GM12801 (cell line): ENCODE data around the gene SPATA19.

Experiments
- CTCF ChIP-seq: IDR thresholded peaks from one replicate; pipeline ENCODE4 v1.5.1; 2011; ENCODE audit warnings: control low read depth; ENCODE audit not compliant: insufficient read length; ENCODE audit errors: extremely low read depth

Gene SPATA19

GRCh38 chr11:133821776-133822175, 23.5 kb downstream of the SPATA19 start:
- TF ChIP-seq CTCF = no peak

- TF ChIP-seq CTCF = no peak
Observed at GRCh38 chr11:133819746-133820315, 25.5 kb downstream of the SPATA19 start.

GRCh38 chr11:133819114-133819513, 26.2 kb downstream of the SPATA19 start:
- TF ChIP-seq CTCF = no peak

- TF ChIP-seq CTCF = no peak
Observed at GRCh38 chr11:133818302-133818701, 27.0 kb downstream of the SPATA19 start.

- TF ChIP-seq CTCF = no peak
Observed at GRCh38 chr11:133817449-133817848, 27.9 kb downstream of the SPATA19 start.

GRCh38 chr11:133816146-133816870, 29.0 kb downstream of the SPATA19 start:
- TF ChIP-seq CTCF = no peak

GRCh38 chr11:133815636-133816035, 29.7 kb downstream of the SPATA19 start:
- no peak for TF ChIP-seq CTCF
